HepG2 (cell line): Measurements from ENCODE around the gene OVOL2. TPM values are rescaled to one million over a fixed set of nuclear protein-coding genes. Genes with fewer than 3 reads are reported as not detected.

Experiments used
- ATAC-seq: fragments of 200-7000 bp; cut with Tn5 transposase; 3 replicates; pipeline ENCODE4 v1.9.1; 2020; ENCODE audit warnings: mild to moderate bottlenecking, moderate library complexity
- BruUV-seq: library from RNA; stranded (reverse); fragments of 400-500 nt; replicated peaks from 2 replicates; lab custom pipeline; 2021; lab: Mats Ljungman, UMichigan
- CTCF ChIA-PET: fragments of 300-600 bp; formaldehyde crosslinking; extraction: SDS; loops from one replicate; lab custom pipeline; 2021; ENCODE audit warnings: low total read pairs, inconsistent platforms, low intra/inter-chr PET ratio; lab: Yijun Ruan, JAX
- POLR2A ChIA-PET: fragments of 350-600 bp; sonication (Branson Sonifier 250); formaldehyde crosslinking; loops from one replicate; lab custom pipeline; 2020; ENCODE audit warnings: antibody characterized with exemption, inconsistent platforms; lab: Yijun Ruan, JAX
- DNase-seq: peaks from one replicate; pipeline ENCODE4 v3.0.0-alpha.2; 2015; ENCODE audit warnings: low spot score
- FAIRE-seq: peaks from 3 replicates; lab custom pipeline; 2011; peaks lifted over from hg19 to GRCh38; lab: Jason Lieb, UNC
- H2AFZ ChIP-seq: one replicate; pipeline ENCODE4 v1.6.1; 2011; ENCODE audit warnings: low read length, inconsistent platforms
- H3K27ac ChIP-seq: fragments of 300-600 bp; 3 replicates; pipeline ENCODE4 v1.8.0; 2011; ENCODE audit warnings: mixed run types, mild to moderate bottlenecking, mixed read lengths, low read length, inconsistent platforms; ENCODE audit not compliant: insufficient read depth; ENCODE audit errors: extremely low read length
- H3K27me3 ChIP-seq, 2 experiments: fragments of 200-600 bp in 1 of 2; 2 replicates in 1 of 2; 3 replicates in 1 of 2; pipeline versions ENCODE4 v1.6.0 to v1.8.0; 2011; ENCODE audit warnings: low read length in 2 of 2, mild to moderate bottlenecking in 2 of 2, moderate library complexity in 2 of 2, inconsistent platforms in 1 of 2; ENCODE audit not compliant: insufficient read depth in 2 of 2, control insufficient read depth in 1 of 2
- H3K36me3 ChIP-seq, 2 experiments: fragments of 200-600 bp in 1 of 2; replicated peaks in 1 of 2; 2 replicates in 1 of 2; 3 replicates in 1 of 2; pipeline versions ENCODE4 v1.5.1 to v1.8.0; 2011; ENCODE audit warnings: low read length in 2 of 2, inconsistent platforms in 1 of 2; ENCODE audit not compliant: insufficient read depth in 2 of 2, control insufficient read depth in 1 of 2
- H3K4me1 ChIP-seq: 2 replicates; pipeline ENCODE4 v1.5.1; 2012; ENCODE audit warnings: low read length, inconsistent platforms; ENCODE audit not compliant: insufficient read depth
- H3K4me2 ChIP-seq: 2 replicates; pipeline ENCODE4 v1.6.0; 2011; ENCODE audit warnings: low read depth, low read length, inconsistent platforms
- H3K4me3 ChIP-seq, 3 experiments: fragments of 200-600 bp in 1 of 3; sonication (generic), shearing (Covaris generic) in 1 of 3; replicated peaks in 1 of 3; 2 replicates each; pipeline ENCODE4 v1.5.1; 2011 to 2016; ENCODE audit warnings: low read length in 3 of 3, inconsistent platforms in 2 of 3, low read depth in 2 of 3, mild to moderate bottlenecking in 2 of 3, control low read depth in 1 of 3, mixed read lengths in 1 of 3; ENCODE audit not compliant: insufficient read depth in 1 of 3
- H3K79me2 ChIP-seq: one replicate; pipeline ENCODE4 v1.6.1; 2011; ENCODE audit warnings: low read length, inconsistent platforms; ENCODE audit not compliant: insufficient read depth
- H3K9ac ChIP-seq: 2 replicates; pipeline ENCODE4 v1.6.0; 2011; ENCODE audit warnings: mild to moderate bottlenecking, low read depth, low read length, inconsistent platforms; ENCODE audit not compliant: insufficient read depth
- H3K9me3 ChIP-seq: 2 replicates; pipeline ENCODE4 v1.5.1; 2012; ENCODE audit warnings: mild to moderate bottlenecking, low read length
- H4K20me1 ChIP-seq: 2 replicates; pipeline ENCODE4 v1.6.0; 2011; ENCODE audit warnings: inconsistent platforms, mild to moderate bottlenecking, low read length, moderate library complexity; ENCODE audit not compliant: insufficient read depth
- BCL6 ChIP-seq: IDR thresholded peaks from 2 replicates; pipeline ENCODE4 v1.6.1; 2016; ENCODE audit warnings: missing genetic modification reagents, missing compliant biosample characterization
- MZF1 ChIP-seq: sonication (generic); formaldehyde crosslinking; IDR thresholded peaks from 2 replicates; pipeline ENCODE4 v1.8.1; 2023; ENCODE audit warnings: mild to moderate bottlenecking, missing genetic modification reagents, borderline replicate concordance
- NFAT5 ChIP-seq: sonication (generic); formaldehyde crosslinking; IDR thresholded peaks from 2 replicates; pipeline ENCODE4 v1.4.0; 2020; ENCODE audit warnings: missing genetic modification reagents
- NFKB2 ChIP-seq: sonication (generic); formaldehyde crosslinking; IDR thresholded peaks from 2 replicates; pipeline ENCODE4 v1.4.0; 2020; ENCODE audit warnings: missing genetic modification reagents, borderline replicate concordance
- ZFX ChIP-seq: sonication (generic); formaldehyde crosslinking; IDR thresholded peaks from 2 replicates; pipeline ENCODE4 v1.4.0; 2020; ENCODE audit warnings: mild to moderate bottlenecking, low read depth, missing genetic modification reagents, moderate library complexity
- ZNF577 ChIP-seq: sonication (generic); formaldehyde crosslinking; IDR thresholded peaks from 2 replicates; pipeline ENCODE4 v1.4.0; 2020; ENCODE audit warnings: mild to moderate bottlenecking, low read depth, missing genetic modification reagents, borderline replicate concordance
- ZNF781 ChIP-seq: sonication (generic); formaldehyde crosslinking; IDR thresholded peaks from 2 replicates; pipeline ENCODE4 v1.5.1; 2020; ENCODE audit warnings: borderline replicate concordance, mild to moderate bottlenecking, missing genetic modification reagents; ENCODE audit errors: not compliant biosample characterization
- WGBS: methylation state at CpG from one replicate; pipeline ENCODE4 v1.1.6; 2017; ENCODE audit warnings: low lambda C conversion rate; 5-methylcytosine and 5-hydroxymethylcytosine counted together
- in situ Hi-C: cut with HindIII; loops from 2 replicates; pipeline ENCODE4 v1.10.0; 2017; ENCODE audit warnings: low pct_unique_long_range_greater_than_20kb; ENCODE audit not compliant: extremely low pct_ligation_motif_present
- intact Hi-C: fragments of 100-400 bp; cut with micrococcal nuclease; formaldehyde crosslinking; loops from one replicate; pipeline ENCODE4 v1.10.0; 2022; ENCODE audit not compliant: unreplicated experiment
- polyA plus RNA-seq, 8 experiments: library from polyadenylated mRNA; depleted of rRNA in 3 of 8; stranded (reverse) in 7 of 8; unstranded in 1 of 8; fragments of >200 nt; fragmentation: Illumina TruSeq in 4 of 8; extraction: Trizol in 4 of 8; gene quantifications; 2 replicates each; pipeline versions ENCODE4 v1.2.1 to v1.2.3, GENCODE V29; 2011 to 2016; ENCODE audit warnings: low read depth in 4 of 8, missing spikeins in 1 of 8, mixed read lengths in 1 of 8; ENCODE audit not compliant: insufficient read depth in 1 of 8
- total RNA-seq, 5 experiments: library from RNA; depleted of rRNA; stranded (reverse); fragments of >200 nt; fragmentation: Illumina TruSeq; extraction: Trizol; gene quantifications; 2 replicates each; pipeline ENCODE4 v1.2.3, GENCODE V29; 2016; ENCODE audit warnings: low read depth in 1 of 5
- TF ChIP-seq, protein P1 (sequence below): sonication (generic); formaldehyde crosslinking; IDR thresholded peaks from 2 replicates; pipeline ENCODE4 v1.4.0; 2020; ENCODE audit warnings: missing genetic modification reagents
- TF ChIP-seq, protein P2 (sequence below): sonication (generic); formaldehyde crosslinking; IDR thresholded peaks from 2 replicates; pipeline ENCODE4 v1.8.1; 2023; ENCODE audit warnings: mild to moderate bottlenecking, missing genetic modification reagents
- TF ChIP-seq, protein P3 (sequence below): sonication (generic); formaldehyde crosslinking; IDR thresholded peaks from 2 replicates; pipeline ENCODE4 v1.4.0; 2020; ENCODE audit warnings: missing genetic modification reagents

The OVOL2 gene
- total and polyA plus RNA-seq, 2 of the 13 experiments (the other 11 are each of a cell fraction or from before 2014, with no cell fraction given): 0.20 to 0.31 TPM

DNA sequence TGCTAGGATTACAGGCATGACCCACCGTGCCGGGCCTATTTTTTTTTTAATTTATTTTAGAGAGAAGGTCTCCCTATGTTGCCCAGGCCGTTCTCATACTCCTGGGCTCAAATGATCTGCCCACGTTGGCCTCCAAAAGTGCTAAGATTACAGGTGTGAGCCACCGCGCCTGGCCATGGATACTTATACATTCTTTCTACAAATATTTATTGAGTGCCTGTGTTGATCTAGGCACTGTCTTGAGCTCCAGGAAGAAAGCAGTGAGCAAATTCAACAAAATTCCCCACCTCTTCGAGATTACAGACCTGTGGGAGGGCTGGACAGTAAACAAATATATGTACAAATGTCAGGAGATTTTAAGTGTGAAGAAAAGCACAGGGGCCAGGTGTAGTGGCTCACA is 51.0 kb downstream of the OVOL2 start (continued):
- TF ChIP-seq ZNF781 (CRISPR knock-in tag): no peak
- TF ChIP-seq, protein P1, sequence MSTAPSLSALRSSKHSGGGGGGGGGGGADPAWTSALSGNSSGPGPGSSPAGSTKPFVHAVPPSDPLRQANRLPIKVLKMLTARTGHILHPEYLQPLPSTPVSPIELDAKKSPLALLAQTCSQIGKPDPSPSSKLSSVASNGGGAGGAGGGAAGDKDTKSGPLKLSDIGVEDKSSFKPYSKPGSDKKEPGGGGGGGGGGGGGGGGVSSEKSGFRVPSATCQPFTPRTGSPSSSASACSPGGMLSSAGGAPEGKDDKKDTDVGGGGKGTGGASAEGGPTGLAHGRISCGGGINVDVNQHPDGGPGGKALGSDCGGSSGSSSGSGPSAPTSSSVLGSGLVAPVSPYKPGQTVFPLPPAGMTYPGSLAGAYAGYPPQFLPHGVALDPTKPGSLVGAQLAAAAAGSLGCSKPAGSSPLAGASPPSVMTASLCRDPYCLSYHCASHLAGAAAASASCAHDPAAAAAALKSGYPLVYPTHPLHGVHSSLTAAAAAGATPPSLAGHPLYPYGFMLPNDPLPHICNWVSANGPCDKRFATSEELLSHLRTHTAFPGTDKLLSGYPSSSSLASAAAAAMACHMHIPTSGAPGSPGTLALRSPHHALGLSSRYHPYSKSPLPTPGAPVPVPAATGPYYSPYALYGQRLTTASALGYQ: no peak
- no peak for TF ChIP-seq MZF1 (CRISPR knock-in tag)

DNA sequence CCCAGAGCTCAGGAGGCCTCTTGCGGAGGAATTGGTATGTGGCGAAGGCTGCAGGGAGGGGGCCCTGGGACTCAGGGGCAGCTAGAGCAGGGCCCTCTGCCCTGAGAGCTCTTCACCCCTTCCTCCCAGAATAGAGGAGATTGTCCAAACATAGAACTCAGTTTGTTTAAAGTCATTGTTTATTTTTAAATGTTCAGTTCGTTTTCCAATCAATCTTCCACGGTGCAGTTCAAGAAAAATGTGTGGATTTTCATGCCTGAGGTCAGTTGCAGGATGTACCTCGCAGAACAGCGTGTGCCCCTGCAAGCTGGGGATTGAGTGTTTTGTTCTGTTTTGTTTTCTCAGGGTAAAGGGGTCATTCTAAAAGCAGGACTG is 51.7 kb downstream of the OVOL2 start:
- WGBS: 5% methylated on average over 6 of the region's 6 CpGs
- DNase-seq (no peak), FAIRE-seq (no peak), ATAC-seq (peak; percentile 45)
- BruUV-seq: no TSS peak
- H3K4me2 ChIP-seq: peak overlapping the region; percentile 65
- in situ Hi-C loops: no loop called here
- H3K27ac ChIP-seq: no peak overlapping the region
- H3K4me3 ChIP-seq: peak overlapping the region in 1 of 3 experiments; percentile 44; a peak in 2 of 6 replicates
- no peak overlapping the region for H2AFZ ChIP-seq
- no peaks in the 10 kb centered on the region for H3K9me3 ChIP-seq
- POLR2A ChIA-PET: interaction anchor here (1.1 to 2.7 kb wide), 2 partner anchors 20 to 40 kb away, joined by 5 to 7 read pairs; no protein-coding TSS in a partner anchor
- H3K27me3 ChIP-seq: peaks cover 7 to 40% of the 10 kb centered on the region in 2 experiments; a peak in 4 of 5 replicates
- CTCF ChIA-PET: no interaction called here
- H4K20me1 ChIP-seq: no peaks in the 10 kb centered on the region
- no peaks in the 10 kb centered on the region for H3K36me3 ChIP-seq
- H3K79me2 ChIP-seq: no peaks in the 10 kb centered on the region
- peaks cover 70% of the 10 kb centered on the region for H3K4me1 ChIP-seq
- peak overlapping the region; percentile 12; the same call in 1 of the 2 replicates for H3K9ac ChIP-seq
- intact Hi-C loops: loop anchor here (5.0 to 10.0 kb wide), 2 partner anchors 129 to 271 kb away; partner anchors contain the start of genes KAT14 and PET117
- TF ChIP-seq, protein P2, sequence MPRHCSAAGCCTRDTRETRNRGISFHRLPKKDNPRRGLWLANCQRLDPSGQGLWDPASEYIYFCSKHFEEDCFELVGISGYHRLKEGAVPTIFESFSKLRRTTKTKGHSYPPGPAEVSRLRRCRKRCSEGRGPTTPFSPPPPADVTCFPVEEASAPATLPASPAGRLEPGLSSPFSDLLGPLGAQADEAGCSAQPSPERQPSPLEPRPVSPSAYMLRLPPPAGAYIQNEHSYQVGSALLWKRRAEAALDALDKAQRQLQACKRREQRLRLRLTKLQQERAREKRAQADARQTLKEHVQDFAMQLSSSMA (CRISPR knock-in tag): 0 out of 2 replicates have a peak, but pooled peaks have one; percentile 32
- TF ChIP-seq BCL6 (CRISPR knock-in tag) (peak; percentile 67), NFAT5 (CRISPR knock-in tag) (0 out of 2 replicates have a peak, but pooled peaks have one; percentile 1), ZFX (CRISPR knock-in tag) (0 out of 2 replicates have a peak, but pooled peaks have one; percentile 15), NFKB2 (CRISPR knock-in tag) (0 out of 2 replicates have a peak, but pooled peaks have one; percentile 23), ZNF577 (CRISPR knock-in tag) (no peak)
- TF ChIP-seq, protein P3, sequence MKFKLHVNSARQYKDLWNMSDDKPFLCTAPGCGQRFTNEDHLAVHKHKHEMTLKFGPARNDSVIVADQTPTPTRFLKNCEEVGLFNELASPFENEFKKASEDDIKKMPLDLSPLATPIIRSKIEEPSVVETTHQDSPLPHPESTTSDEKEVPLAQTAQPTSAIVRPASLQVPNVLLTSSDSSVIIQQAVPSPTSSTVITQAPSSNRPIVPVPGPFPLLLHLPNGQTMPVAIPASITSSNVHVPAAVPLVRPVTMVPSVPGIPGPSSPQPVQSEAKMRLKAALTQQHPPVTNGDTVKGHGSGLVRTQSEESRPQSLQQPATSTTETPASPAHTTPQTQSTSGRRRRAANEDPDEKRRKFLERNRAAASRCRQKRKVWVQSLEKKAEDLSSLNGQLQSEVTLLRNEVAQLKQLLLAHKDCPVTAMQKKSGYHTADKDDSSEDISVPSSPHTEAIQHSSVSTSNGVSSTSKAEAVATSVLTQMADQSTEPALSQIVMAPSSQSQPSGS: no peak
